ENCODE measurements around the gene MTF2.
A peak's percentile ranks its signal among the peaks of the same experiment; 100 is the strongest.

MTF2 gene

DNA sequence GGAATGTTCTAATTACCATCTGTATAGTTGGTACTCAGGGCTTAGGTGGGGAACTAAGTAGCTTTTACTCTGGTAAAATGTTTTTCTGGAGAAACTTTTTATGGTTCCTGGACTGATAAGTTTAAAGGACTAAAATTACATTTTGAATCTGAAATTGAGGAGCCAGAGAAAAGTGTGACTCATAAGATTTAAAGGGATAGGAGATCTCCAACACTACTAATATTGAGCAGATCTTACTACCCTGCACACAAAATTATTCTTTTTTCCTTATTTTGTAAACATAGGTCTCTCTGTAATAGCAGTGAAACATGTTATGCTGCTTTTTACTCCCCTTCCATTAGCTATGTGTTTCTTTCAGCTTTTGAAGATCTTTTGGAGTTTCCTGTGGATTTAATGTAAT is 32.5 kb downstream of the MTF2 start:
- TF ChIP-seq SPI1 (IDR thresholded peaks at IDR 0.05; ENCODE audit: borderline replicate concordance, low read depth) (no peak), POLR2AphosphoS5 (IDR thresholded peaks at IDR 0.05; ENCODE audit: low read depth) (no peak), GABPA (IDR thresholded peaks at IDR 0.05; ENCODE audit: low read depth) (no peak)
- TF ChIP-seq, protein P1, sequence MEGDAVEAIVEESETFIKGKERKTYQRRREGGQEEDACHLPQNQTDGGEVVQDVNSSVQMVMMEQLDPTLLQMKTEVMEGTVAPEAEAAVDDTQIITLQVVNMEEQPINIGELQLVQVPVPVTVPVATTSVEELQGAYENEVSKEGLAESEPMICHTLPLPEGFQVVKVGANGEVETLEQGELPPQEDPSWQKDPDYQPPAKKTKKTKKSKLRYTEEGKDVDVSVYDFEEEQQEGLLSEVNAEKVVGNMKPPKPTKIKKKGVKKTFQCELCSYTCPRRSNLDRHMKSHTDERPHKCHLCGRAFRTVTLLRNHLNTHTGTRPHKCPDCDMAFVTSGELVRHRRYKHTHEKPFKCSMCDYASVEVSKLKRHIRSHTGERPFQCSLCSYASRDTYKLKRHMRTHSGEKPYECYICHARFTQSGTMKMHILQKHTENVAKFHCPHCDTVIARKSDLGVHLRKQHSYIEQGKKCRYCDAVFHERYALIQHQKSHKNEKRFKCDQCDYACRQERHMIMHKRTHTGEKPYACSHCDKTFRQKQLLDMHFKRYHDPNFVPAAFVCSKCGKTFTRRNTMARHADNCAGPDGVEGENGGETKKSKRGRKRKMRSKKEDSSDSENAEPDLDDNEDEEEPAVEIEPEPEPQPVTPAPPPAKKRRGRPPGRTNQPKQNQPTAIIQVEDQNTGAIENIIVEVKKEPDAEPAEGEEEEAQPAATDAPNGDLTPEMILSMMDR (IDR thresholded peaks at IDR 0.05; ENCODE audit: insufficient read depth, low read length), result no peak
- TF ChIP-seq, protein P2, sequence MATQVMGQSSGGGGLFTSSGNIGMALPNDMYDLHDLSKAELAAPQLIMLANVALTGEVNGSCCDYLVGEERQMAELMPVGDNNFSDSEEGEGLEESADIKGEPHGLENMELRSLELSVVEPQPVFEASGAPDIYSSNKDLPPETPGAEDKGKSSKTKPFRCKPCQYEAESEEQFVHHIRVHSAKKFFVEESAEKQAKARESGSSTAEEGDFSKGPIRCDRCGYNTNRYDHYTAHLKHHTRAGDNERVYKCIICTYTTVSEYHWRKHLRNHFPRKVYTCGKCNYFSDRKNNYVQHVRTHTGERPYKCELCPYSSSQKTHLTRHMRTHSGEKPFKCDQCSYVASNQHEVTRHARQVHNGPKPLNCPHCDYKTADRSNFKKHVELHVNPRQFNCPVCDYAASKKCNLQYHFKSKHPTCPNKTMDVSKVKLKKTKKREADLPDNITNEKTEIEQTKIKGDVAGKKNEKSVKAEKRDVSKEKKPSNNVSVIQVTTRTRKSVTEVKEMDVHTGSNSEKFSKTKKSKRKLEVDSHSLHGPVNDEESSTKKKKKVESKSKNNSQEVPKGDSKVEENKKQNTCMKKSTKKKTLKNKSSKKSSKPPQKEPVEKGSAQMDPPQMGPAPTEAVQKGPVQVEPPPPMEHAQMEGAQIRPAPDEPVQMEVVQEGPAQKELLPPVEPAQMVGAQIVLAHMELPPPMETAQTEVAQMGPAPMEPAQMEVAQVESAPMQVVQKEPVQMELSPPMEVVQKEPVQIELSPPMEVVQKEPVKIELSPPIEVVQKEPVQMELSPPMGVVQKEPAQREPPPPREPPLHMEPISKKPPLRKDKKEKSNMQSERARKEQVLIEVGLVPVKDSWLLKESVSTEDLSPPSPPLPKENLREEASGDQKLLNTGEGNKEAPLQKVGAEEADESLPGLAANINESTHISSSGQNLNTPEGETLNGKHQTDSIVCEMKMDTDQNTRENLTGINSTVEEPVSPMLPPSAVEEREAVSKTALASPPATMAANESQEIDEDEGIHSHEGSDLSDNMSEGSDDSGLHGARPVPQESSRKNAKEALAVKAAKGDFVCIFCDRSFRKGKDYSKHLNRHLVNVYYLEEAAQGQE (IDR thresholded peaks at IDR 0.05; ENCODE audit: insufficient replicate concordance, low read depth), result no peak
- no peak for DNase-seq (ENCODE audit: low read depth in 1 of 2, low spot score in 1 of 2)
- H3K27me3 ChIP-seq (ENCODE audit: insufficient read depth, poor library complexity, severe bottlenecking), result no peaks in the 10 kb centered on the region
- peak overlapping the region; percentile 46 for H3K27ac ChIP-seq (replicated peaks)
- H3K4me3 ChIP-seq (replicated peaks; ENCODE audit: insufficient read depth, low read length), result no peak overlapping the region

DNA sequence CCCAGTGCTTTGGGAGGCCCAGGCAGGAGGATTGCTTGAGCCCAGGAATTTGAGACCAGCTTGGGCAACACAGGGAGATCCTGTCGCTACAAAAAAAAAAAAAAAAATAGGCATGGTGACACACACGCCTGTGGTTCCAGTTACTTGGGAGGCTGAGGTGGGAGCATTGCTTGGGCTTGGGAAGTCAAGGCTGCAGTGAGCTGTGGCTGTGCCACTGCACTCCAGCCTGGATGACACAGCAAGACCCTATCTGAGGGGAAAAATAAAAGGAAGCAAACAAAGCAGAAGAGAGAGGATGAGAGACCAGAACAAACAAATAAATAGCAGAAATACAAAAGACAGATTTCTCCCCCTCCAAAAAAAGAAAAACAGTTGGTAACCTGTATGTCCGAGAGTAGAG is 34.0 kb downstream of the MTF2 start:
- TF ChIP-seq SPI1 (IDR thresholded peaks at IDR 0.05; ENCODE audit: borderline replicate concordance, low read depth) (no peak), GABPA (IDR thresholded peaks at IDR 0.05; ENCODE audit: low read depth) (no peak), POLR2AphosphoS5 (IDR thresholded peaks at IDR 0.05; ENCODE audit: low read depth) (no peak)
- TF ChIP-seq, protein P1 (IDR thresholded peaks at IDR 0.05; ENCODE audit: insufficient read depth, low read length), result no peak
- TF ChIP-seq, protein P2 (IDR thresholded peaks at IDR 0.05; ENCODE audit: insufficient replicate concordance, low read depth), result no peak
- no peak overlapping the region for H3K27ac ChIP-seq (replicated peaks)
- no peaks in the 10 kb centered on the region for H3K27me3 ChIP-seq (ENCODE audit: insufficient read depth, poor library complexity, severe bottlenecking)
- H3K4me3 ChIP-seq (replicated peaks; ENCODE audit: insufficient read depth, low read length), result no peak overlapping the region
- DNase-seq (ENCODE audit: low read depth in 1 of 2, low spot score in 1 of 2), result no peak

DNA sequence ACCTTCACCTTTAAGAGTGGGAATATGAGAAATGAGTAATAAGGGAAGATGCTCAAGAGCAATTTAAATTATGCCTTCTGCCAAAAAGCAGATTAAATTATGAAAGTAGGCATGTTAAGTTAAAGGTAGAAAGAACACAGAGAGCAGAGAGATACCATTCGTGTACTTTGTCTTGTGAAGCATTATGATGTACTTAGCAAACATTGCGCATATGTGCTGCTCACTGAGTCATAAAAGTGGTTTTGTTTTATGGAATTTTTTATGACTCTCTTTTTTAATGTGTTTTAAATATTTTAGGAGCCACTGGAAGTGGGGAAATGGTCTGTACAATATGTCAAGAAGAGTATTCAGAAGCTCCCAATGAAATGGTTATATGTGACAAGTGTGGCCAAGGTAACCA is 35.3 kb downstream of the MTF2 start:
- H3K27ac ChIP-seq (replicated peaks), result no peak overlapping the region
- TF ChIP-seq, protein P2 (IDR thresholded peaks at IDR 0.05; ENCODE audit: insufficient replicate concordance, low read depth), result no peak
- TF ChIP-seq, protein P1 (IDR thresholded peaks at IDR 0.05; ENCODE audit: insufficient read depth, low read length), result no peak
- no peak for DNase-seq (ENCODE audit: low read depth in 1 of 2, low spot score in 1 of 2)
- H3K27me3 ChIP-seq (ENCODE audit: insufficient read depth, poor library complexity, severe bottlenecking), result no peaks in the 10 kb centered on the region
- no peak overlapping the region for H3K4me3 ChIP-seq (replicated peaks; ENCODE audit: insufficient read depth, low read length)
